OCI-LY1 (cell line): ENCODE measurements around the gene TNNI3.

ENCODE experiments used
- H2AFZ ChIP-seq: fragments of 200-600 bp; sonication (generic), shearing (Covaris generic); 2 replicates; pipeline ENCODE4 v1.6.0; 2014; ENCODE audit warnings: antibody characterized with exemption, mild to moderate bottlenecking, low read length
- H3F3A ChIP-seq: fragments of 200-600 bp; sonication (generic), shearing (Covaris generic); 2 replicates; pipeline ENCODE4 v1.6.0; 2014; ENCODE audit warnings: mild to moderate bottlenecking, antibody characterized with exemption, low read length, moderate library complexity; ENCODE audit not compliant: insufficient read depth
- H3K27ac ChIP-seq: fragments of 200-600 bp; sonication (generic); 2 replicates; pipeline ENCODE4 v1.5.1; 2014; ENCODE audit warnings: low read length, mixed run types, mild to moderate bottlenecking, low read depth; ENCODE audit not compliant: poor library complexity, severe bottlenecking
- H3K27me3 ChIP-seq: fragments of 200-600 bp; sonication (generic); 2 replicates; pipeline ENCODE4 v1.6.0; 2014; ENCODE audit warnings: antibody characterized with exemption, mild to moderate bottlenecking, low read length, moderate library complexity; ENCODE audit not compliant: insufficient read depth
- H3K36me3 ChIP-seq: fragments of 200-600 bp; sonication (generic); 2 replicates; pipeline ENCODE4 v1.6.1; 2014; ENCODE audit warnings: mild to moderate bottlenecking, antibody characterized with exemption, low read length, moderate library complexity, mixed read lengths; ENCODE audit not compliant: insufficient read depth
- H3K4me1 ChIP-seq: fragments of 200-600 bp; sonication (generic); 2 replicates; pipeline ENCODE4 v1.5.1; 2014; ENCODE audit warnings: mild to moderate bottlenecking, low read length, moderate library complexity; ENCODE audit not compliant: insufficient read depth, severe bottlenecking
- H3K4me2 ChIP-seq: fragments of 200-600 bp; sonication (generic), shearing (Covaris generic); 2 replicates; pipeline ENCODE4 v1.6.1; 2014; ENCODE audit warnings: low read length
- H3K4me3 ChIP-seq: fragments of 200-600 bp; sonication (generic); 2 replicates; pipeline ENCODE4 v1.5.1; 2014; ENCODE audit warnings: low read length, low read depth, mild to moderate bottlenecking, mixed read lengths; ENCODE audit not compliant: poor library complexity, severe bottlenecking
- H3K79me2 ChIP-seq: fragments of 200-600 bp; shearing (Covaris generic); 2 replicates; pipeline ENCODE4 v1.6.1; 2016; ENCODE audit warnings: mixed run types, low read length, mixed read lengths; ENCODE audit not compliant: insufficient read depth
- H3K9ac ChIP-seq: fragments of 200-600 bp; sonication (generic), shearing (Covaris generic); 2 replicates; pipeline ENCODE4 v1.6.1; 2014; ENCODE audit warnings: mild to moderate bottlenecking, low read length, mixed read lengths
- H3K9me2 ChIP-seq: fragments of 200-600 bp; sonication (generic), shearing (Covaris generic); 2 replicates; pipeline ENCODE4 v1.6.1; 2014; ENCODE audit warnings: low read depth, mild to moderate bottlenecking, low read length, mixed read lengths
- H3K9me3 ChIP-seq: fragments of 200-600 bp; shearing (Covaris generic); 2 replicates; pipeline ENCODE4 v1.6.1; 2014; ENCODE audit warnings: low read length, mixed read lengths
- H4K20me1 ChIP-seq: fragments of 200-600 bp; sonication (generic), shearing (Covaris generic); 2 replicates; pipeline ENCODE4 v1.6.0; 2016; ENCODE audit warnings: mild to moderate bottlenecking, low read length; ENCODE audit not compliant: insufficient read depth
- EZH2 ChIP-seq: fragments of 200-600 bp; sonication (generic), shearing (Covaris generic); IDR thresholded peaks from 2 replicates; pipeline ENCODE4 v1.8.0; 2017; ENCODE audit warnings: borderline replicate concordance, mixed run types, mild to moderate bottlenecking, antibody characterized with exemption, low read length, moderate library complexity, mixed read lengths
- TF ChIP-seq, protein P1 (sequence below): fragments of 200-600 bp; sonication (generic), shearing (Covaris generic); IDR thresholded peaks from 2 replicates; pipeline ENCODE4 v1.5.1; 2017; ENCODE audit warnings: mild to moderate bottlenecking, antibody characterized with exemption, low read length, moderate library complexity, mixed read lengths

The TNNI3 gene

GRCh38 chr19:55153652-55154264 is 3.8 kb downstream of the TNNI3 start:
- H3K4me1 ChIP-seq: no peaks in the 10 kb centered on the region

DNA sequence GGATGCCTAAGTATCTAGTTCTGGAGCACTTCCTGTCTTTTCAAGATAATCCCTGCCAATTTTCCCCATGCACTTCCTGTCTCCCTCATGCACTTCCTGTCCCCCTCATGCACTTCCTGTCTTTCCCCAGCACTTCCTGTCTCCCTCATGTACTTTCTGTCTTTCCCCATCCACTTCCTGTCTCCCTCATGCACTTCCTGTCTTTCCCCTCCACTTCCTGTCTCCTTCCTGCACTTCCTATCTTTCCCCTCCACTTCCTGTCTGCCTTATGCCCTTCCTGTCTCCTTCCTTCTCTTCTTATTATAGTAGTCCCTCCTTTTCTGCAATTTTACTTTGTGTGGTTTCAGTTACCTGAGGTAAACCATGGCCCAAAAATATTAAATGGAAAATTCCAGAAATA is 5.5 kb downstream of the TNNI3 start:
- Histone ChIP-seq H3K9me2 (no peaks in the 10 kb centered on the region), H3K79me2 (no peaks in the 10 kb centered on the region), H3K4me2 (no peak overlapping the region), H3K36me3 (no peaks in the 10 kb centered on the region; the same call in 1 of the 2 replicates), H3K27ac (no peak overlapping the region), H2AFZ (no peak overlapping the region), H3K27me3 (no peaks in the 10 kb centered on the region), H4K20me1 (no peaks in the 10 kb centered on the region), H3F3A (no peaks in the 10 kb centered on the region), H3K4me3 (no peak overlapping the region), H3K9me3 (peaks cover 4% of the 10 kb centered on the region; the same call in 1 of the 2 replicates), H3K9ac (no peak overlapping the region), H3K4me1 (no peaks in the 10 kb centered on the region)
- TF ChIP-seq, protein P1, sequence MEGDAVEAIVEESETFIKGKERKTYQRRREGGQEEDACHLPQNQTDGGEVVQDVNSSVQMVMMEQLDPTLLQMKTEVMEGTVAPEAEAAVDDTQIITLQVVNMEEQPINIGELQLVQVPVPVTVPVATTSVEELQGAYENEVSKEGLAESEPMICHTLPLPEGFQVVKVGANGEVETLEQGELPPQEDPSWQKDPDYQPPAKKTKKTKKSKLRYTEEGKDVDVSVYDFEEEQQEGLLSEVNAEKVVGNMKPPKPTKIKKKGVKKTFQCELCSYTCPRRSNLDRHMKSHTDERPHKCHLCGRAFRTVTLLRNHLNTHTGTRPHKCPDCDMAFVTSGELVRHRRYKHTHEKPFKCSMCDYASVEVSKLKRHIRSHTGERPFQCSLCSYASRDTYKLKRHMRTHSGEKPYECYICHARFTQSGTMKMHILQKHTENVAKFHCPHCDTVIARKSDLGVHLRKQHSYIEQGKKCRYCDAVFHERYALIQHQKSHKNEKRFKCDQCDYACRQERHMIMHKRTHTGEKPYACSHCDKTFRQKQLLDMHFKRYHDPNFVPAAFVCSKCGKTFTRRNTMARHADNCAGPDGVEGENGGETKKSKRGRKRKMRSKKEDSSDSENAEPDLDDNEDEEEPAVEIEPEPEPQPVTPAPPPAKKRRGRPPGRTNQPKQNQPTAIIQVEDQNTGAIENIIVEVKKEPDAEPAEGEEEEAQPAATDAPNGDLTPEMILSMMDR: no peak
- no peak for TF ChIP-seq EZH2

More at GRCh38 chr19:55153652-55154264, 3.8 kb downstream of the TNNI3 start:
- Histone ChIP-seq H3K79me2 (no peaks in the 10 kb centered on the region), H3K27me3 (no peaks in the 10 kb centered on the region), H3K36me3 (no peaks in the 10 kb centered on the region; the same call in 1 of the 2 replicates), H3K9me3 (peaks cover 4% of the 10 kb centered on the region; the same call in 1 of the 2 replicates), H3K9me2 (no peaks in the 10 kb centered on the region), H3F3A (no peaks in the 10 kb centered on the region), H2AFZ (0 out of 2 replicates have a peak overlapping the region, but pooled peaks have one; percentile 49), H3K4me2 (no peak overlapping the region), H3K9ac (no peak overlapping the region), H4K20me1 (no peaks in the 10 kb centered on the region), H3K4me3 (no peak overlapping the region), H3K27ac (no peak overlapping the region)
- TF ChIP-seq, protein P1: no peak
- no peak for TF ChIP-seq EZH2

DNA sequence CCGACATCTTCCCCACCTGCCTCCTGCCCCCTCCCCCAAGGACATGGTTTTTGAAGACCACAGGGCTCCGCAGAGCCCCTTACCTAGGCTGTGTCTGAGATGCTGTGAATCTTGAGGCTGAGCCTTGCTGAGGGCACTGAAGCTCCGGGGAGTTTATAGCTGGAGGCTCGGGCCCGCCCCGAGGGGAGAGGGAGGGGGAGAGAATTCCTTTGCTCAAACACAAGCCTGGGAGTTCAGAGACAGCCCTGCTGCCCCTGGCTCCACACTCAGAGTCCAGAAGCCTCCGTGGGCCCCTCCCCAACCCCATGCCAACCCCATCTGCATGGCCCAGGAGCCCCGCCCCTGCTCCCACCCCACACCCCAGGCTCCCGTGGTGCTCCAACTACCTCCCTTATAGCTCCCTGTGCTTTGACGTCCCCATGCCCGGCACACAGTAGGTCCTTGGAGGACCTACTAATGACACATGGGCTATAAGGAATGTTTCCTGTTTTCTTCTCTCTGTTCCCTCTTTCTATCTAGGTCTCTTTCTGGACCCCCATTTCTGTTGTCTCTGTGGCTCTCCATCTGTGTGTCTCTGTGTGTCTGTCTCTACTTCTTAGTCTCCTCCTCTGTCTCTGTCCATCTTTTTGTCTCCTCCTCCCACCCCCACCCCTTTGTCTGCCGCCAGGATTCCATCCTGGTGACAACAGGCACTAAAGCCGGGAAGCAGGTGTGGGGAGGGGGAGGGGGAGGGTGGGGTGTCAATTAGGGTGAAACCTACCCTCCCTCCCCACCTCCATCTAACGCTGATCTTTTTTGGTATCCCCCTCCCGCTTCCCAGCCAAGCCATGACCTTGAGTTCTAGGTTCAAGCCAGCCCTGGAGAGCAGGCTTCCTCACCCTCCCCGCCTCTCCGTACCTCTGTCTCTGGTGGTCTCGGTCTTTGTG is 8.2 kb downstream of the TNNI3 start, which contains the start of gene TNNT1:
TNNT1 (minus strand) TSS at position 129 of the 926 bp plus-strand sequence. CDS start 2,049 bp downstream, outside the sequence.
- TF ChIP-seq EZH2: no peak
- TF ChIP-seq, protein P1: no peak
- no peaks in the 10 kb centered on the region for H3K27me3 ChIP-seq
- no peaks in the 10 kb centered on the region for H3F3A ChIP-seq
- H3K27ac ChIP-seq: no peak within 1 kb of the TSS
- no peaks in the 10 kb centered on the region; the same call in 1 of the 2 replicates for H3K36me3 ChIP-seq
- no peak within 1 kb of the TSS for H3K9ac ChIP-seq
- H4K20me1 ChIP-seq: no peaks in the 10 kb centered on the region
- H3K4me3 ChIP-seq: no peak within 1 kb of the TSS
- H3K79me2 ChIP-seq: no peaks in the 10 kb centered on the region
- H3K9me3 ChIP-seq: peaks cover 4% of the 10 kb centered on the region; the same call in 1 of the 2 replicates
- no peak within 1 kb of the TSS for H3K4me2 ChIP-seq
- H2AFZ ChIP-seq: no peak within 1 kb of the TSS
- H3K9me2 ChIP-seq: no peaks in the 10 kb centered on the region
- H3K4me1 ChIP-seq: peaks cover 4% of the 10 kb centered on the region
